Testis (tissue), 2 donors: ENCODE results near the gene MIER2.

Experiments
- CTCF ChIP-seq, 3 experiments: fragments of 450-650 bp in 2 of 3; fragments of 200-600 bp in 1 of 3; sonication (generic) in 1 of 3; IDR thresholded peaks; one replicate each; pipeline ENCODE4 v1.5.1; 2016 to 2019; ENCODE audit warnings: antibody characterized with exemption in 3 of 3, mild to moderate bottlenecking in 2 of 3, moderate library complexity in 1 of 3
- POLR2A ChIP-seq: fragments of 450-650 bp; IDR thresholded peaks from one replicate; pipeline ENCODE4 v1.6.1; 2017; ENCODE audit warnings: antibody characterized with exemption, mild to moderate bottlenecking, moderate library complexity

- TF ChIP-seq CTCF (IDR thresholded peaks at IDR 0.05) (no peak), POLR2A (no peak)
Measured at GRCh38 chr19:279231-279630, 65.4 kb downstream of the MIER2 start.
